WERI-Rb-1 (cell line): ENCODE measurements around the gene ZNF70.

Source experiments
- DNase-seq: peaks from one replicate; pipeline ENCODE4 v3.0.0-alpha.2; 2020
- H3K27ac ChIP-seq: fragments of 250-450 bp; sonication (Bioruptor Pico); 2 replicates; pipeline ENCODE4 v1.5.1; 2020; ENCODE audit warnings: mild to moderate bottlenecking, moderate library complexity
- H3K27me3 ChIP-seq: fragments of 250-450 bp; sonication (Bioruptor Pico); 2 replicates; pipeline ENCODE4 v1.5.1; 2021; ENCODE audit warnings: mild to moderate bottlenecking, low read depth, moderate library complexity; ENCODE audit not compliant: insufficient read depth, severe bottlenecking
- H3K36me3 ChIP-seq: fragments of 250-450 bp; sonication (Bioruptor Pico); 2 replicates; pipeline ENCODE4 v1.5.1; 2020; ENCODE audit warnings: mild to moderate bottlenecking, moderate library complexity
- H3K4me3 ChIP-seq: 2 replicates; pipeline ENCODE4 v1.5.1; 2011; ENCODE audit warnings: low read depth, mild to moderate bottlenecking, control low read depth, low read length
- H3K9me3 ChIP-seq: fragments of 250-450 bp; sonication (Bioruptor Pico); 2 replicates; pipeline ENCODE4 v1.5.1; 2021; ENCODE audit warnings: mild to moderate bottlenecking, moderate library complexity; ENCODE audit not compliant: severe bottlenecking
- CTCF ChIP-seq: IDR thresholded peaks from 2 replicates; pipeline ENCODE4 v1.5.1; 2011; ENCODE audit warnings: low read depth, mild to moderate bottlenecking, control low read depth, inconsistent platforms, low read length

ZNF70 gene

GRCh38 chr22:23775779-23776375, 25.0 kb upstream of the ZNF70 start:
- no peak for TF ChIP-seq CTCF
- Histone ChIP-seq H3K27me3 (no peaks in the 10 kb centered on the region), H3K9me3 (no peaks in the 10 kb centered on the region), H3K4me3 (no peak overlapping the region), H3K27ac (no peak overlapping the region), H3K36me3 (no peaks in the 10 kb centered on the region)
- no peak for DNase-seq

GRCh38 chr22:23774922-23775436, 24.1 kb upstream of the ZNF70 start:
- no peak for DNase-seq
- Histone ChIP-seq H3K4me3 (no peak overlapping the region), H3K36me3 (no peaks in the 10 kb centered on the region), H3K27ac (no peak overlapping the region), H3K9me3 (no peaks in the 10 kb centered on the region), H3K27me3 (no peaks in the 10 kb centered on the region)
- no peak for TF ChIP-seq CTCF

GRCh38 chr22:23774114-23774921, 23.4 kb upstream of the ZNF70 start:
- Histone ChIP-seq H3K36me3 (no peaks in the 10 kb centered on the region), H3K9me3 (no peaks in the 10 kb centered on the region), H3K4me3 (no peak overlapping the region), H3K27me3 (no peaks in the 10 kb centered on the region), H3K27ac (no peak overlapping the region)
- DNase-seq, result no peak
- no peak for TF ChIP-seq CTCF

GRCh38 chr22:23773483-23774113, 22.7 kb upstream of the ZNF70 start:
- peak overlapping the region; percentile 49 for H3K4me3 ChIP-seq
- no peaks in the 10 kb centered on the region for H3K36me3 ChIP-seq
- no peak for DNase-seq
- H3K27me3 ChIP-seq, result no peaks in the 10 kb centered on the region
- H3K27ac ChIP-seq, result peak overlapping the region; percentile 64; the same call in 1 of the 2 replicates
- H3K9me3 ChIP-seq, result no peaks in the 10 kb centered on the region
- TF ChIP-seq CTCF, result no peak

- H3K27ac ChIP-seq, result peak within 1 kb of the TSS; percentile 79
- H3K9me3 ChIP-seq, result no peaks in the 10 kb centered on the region
- H3K36me3 ChIP-seq, result no peaks in the 10 kb centered on the region
- TF ChIP-seq CTCF, result no peak
- H3K27me3 ChIP-seq, result no peaks in the 10 kb centered on the region
- peak; percentile 76 for DNase-seq
- peak within 1 kb of the TSS; percentile 49 for H3K4me3 ChIP-seq
Observed at GRCh38 chr22:23772649-23773473, 21.9 kb upstream of the ZNF70 start, which contains the start of gene MMP11. Gene MMP11 (plus strand): TSS chr22:23772849. CDS start chr22:23772871, 22 bp downstream.
